GOT3 (cell line): ENCODE results near the gene SOX5.
"Not testable (repeated sequence)": the region's sequence is repeated elsewhere in the genome, so short reads cannot be mapped to it uniquely, and the experiment has no call there.

ENCODE experiments used
- DNase-seq: peaks from one replicate; lab custom pipeline; 2025; ENCODE audit warnings: mixed read lengths; lab: John Stamatoyannopoulos, UW

SOX5 gene

GRCh38 chr12:23909551-23909950 is 39.9 kb downstream of the SOX5 start:
- DNase-seq = no peak

- DNase-seq = no peak
Measured at GRCh38 chr12:23906329-23906728, 43.1 kb downstream of the SOX5 start.

- no peak for DNase-seq
Measured at GRCh38 chr12:23899434-23899833, 50.0 kb downstream of the SOX5 start.

GRCh38 chr12:23898121-23898520 is 51.3 kb downstream of the SOX5 start:
- DNase-seq = no peak

GRCh38 chr12:23895792-23896218 is 53.7 kb downstream of the SOX5 start:
- no peak for DNase-seq

- no peak for DNase-seq
Measured at GRCh38 chr12:23893611-23894010, 55.9 kb downstream of the SOX5 start.

- DNase-seq = no peak
Measured at GRCh38 chr12:23891115-23891514, 58.4 kb downstream of the SOX5 start.

GRCh38 chr12:23889069-23889440 is 60.4 kb downstream of the SOX5 start:
- DNase-seq = no peak

GRCh38 chr12:23888396-23889068 is 60.9 kb downstream of the SOX5 start:
- DNase-seq = no peak

- DNase-seq = no peak
Measured at GRCh38 chr12:23887055-23887835, 62.2 kb downstream of the SOX5 start.

- DNase-seq = no peak
Measured at GRCh38 chr12:23885394-23885793, 64.1 kb downstream of the SOX5 start.

- no peak for DNase-seq
Measured at GRCh38 chr12:23884909-23885308, 64.6 kb downstream of the SOX5 start.

- no peak for DNase-seq
Measured at GRCh38 chr12:23880988-23881387, 68.5 kb downstream of the SOX5 start.

- DNase-seq = not testable (repeated sequence)
Measured at GRCh38 chr12:23876618-23877017, 72.9 kb downstream of the SOX5 start.

- DNase-seq = no peak
Measured at GRCh38 chr12:23867794-23868193, 81.7 kb downstream of the SOX5 start.

- DNase-seq = no peak
Measured at GRCh38 chr12:23862701-23863100, 86.8 kb downstream of the SOX5 start.

GRCh38 chr12:23860019-23860418 is 89.5 kb downstream of the SOX5 start:
- DNase-seq = no peak

- no peak for DNase-seq
Measured at GRCh38 chr12:23857178-23857577, 92.3 kb downstream of the SOX5 start.

GRCh38 chr12:23855813-23856212 is 93.7 kb downstream of the SOX5 start:
- DNase-seq = no peak

GRCh38 chr12:23854598-23854997 is 94.9 kb downstream of the SOX5 start:
- no peak for DNase-seq

- no peak for DNase-seq
Measured at GRCh38 chr12:23853640-23854039, 95.8 kb downstream of the SOX5 start.

- DNase-seq = no peak
Measured at GRCh38 chr12:23851602-23852001, 97.9 kb downstream of the SOX5 start.

- no peak for DNase-seq
Measured at GRCh38 chr12:23847857-23848256, 101.6 kb downstream of the SOX5 start.

GRCh38 chr12:23843958-23844357 is 105.5 kb downstream of the SOX5 start:
- no peak for DNase-seq
